H9 (cell line): ENCODE measurements around the gene ZNF428. TPM values are rescaled to one million over a fixed set of nuclear protein-coding genes. Genes with fewer than 3 reads are reported as not detected.

Experiments
- DNase-seq: peaks from one replicate; pipeline ENCODE4 v3.0.0-alpha.2; 2017
- H2AFZ ChIP-seq: one replicate; pipeline ENCODE4 v1.6.1; 2013; ENCODE audit warnings: mild to moderate bottlenecking, low read length, control low read depth, moderate library complexity
- H2AK5ac ChIP-seq: 2 replicates; pipeline ENCODE4 v1.6.1; 2013; ENCODE audit warnings: low read length, control low read depth, mixed read lengths; ENCODE audit not compliant: insufficient read length
- H2BK120ac ChIP-seq: one replicate; pipeline ENCODE4 v1.6.1; 2013; ENCODE audit warnings: low read depth, mild to moderate bottlenecking, low read length, control low read depth, inconsistent platforms; ENCODE audit not compliant: poor library complexity, severe bottlenecking
- H2BK12ac ChIP-seq: 2 replicates; pipeline ENCODE4 v1.6.1; 2013; ENCODE audit warnings: low read length, control low read depth, mixed read lengths, low read depth; ENCODE audit not compliant: insufficient read length
- H2BK15ac ChIP-seq: 2 replicates; pipeline ENCODE4 v1.6.1; 2013; ENCODE audit warnings: low read depth, low read length, control low read depth
- H2BK20ac ChIP-seq: one replicate; pipeline ENCODE4 v1.6.1; 2013; ENCODE audit warnings: low read depth, mild to moderate bottlenecking, low read length, control low read depth, inconsistent platforms; ENCODE audit not compliant: poor library complexity, severe bottlenecking
- H2BK5ac ChIP-seq: 2 replicates; pipeline ENCODE4 v1.6.1; 2013; ENCODE audit warnings: low read length, control low read depth, mixed read lengths; ENCODE audit not compliant: insufficient read length
- H3K14ac ChIP-seq: 2 replicates; pipeline ENCODE4 v1.6.1; 2013; ENCODE audit warnings: low read length, control low read depth; ENCODE audit not compliant: insufficient read depth
- H3K18ac ChIP-seq: 2 replicates; pipeline ENCODE4 v1.6.1; 2013; ENCODE audit warnings: low read depth, mild to moderate bottlenecking, mixed read lengths, low read length, control low read depth; ENCODE audit not compliant: insufficient read length
- H3K23ac ChIP-seq: 2 replicates; pipeline ENCODE4 v1.6.1; 2013; ENCODE audit warnings: low read length, control low read depth, mixed read lengths, low read depth; ENCODE audit not compliant: insufficient read length
- H3K23me2 ChIP-seq: 2 replicates; pipeline ENCODE4 v1.6.1; 2013; ENCODE audit warnings: low read depth, mild to moderate bottlenecking, mixed read lengths, low read length, control low read depth; ENCODE audit not compliant: insufficient read length, poor library complexity, severe bottlenecking
- H3K27ac ChIP-seq: 2 replicates; pipeline ENCODE4 v1.5.1; 2013; ENCODE audit warnings: low read length, control low read depth, mixed read lengths, low read depth; ENCODE audit not compliant: insufficient read length
- H3K27me3 ChIP-seq: 2 replicates; pipeline ENCODE4 v1.6.1; 2013; ENCODE audit warnings: low read length, control low read depth, inconsistent platforms; ENCODE audit not compliant: insufficient read depth
- H3K4ac ChIP-seq: 2 replicates; pipeline ENCODE4 v1.6.1; 2013; ENCODE audit warnings: low read depth, mild to moderate bottlenecking, control low read depth, inconsistent platforms, low read length, moderate library complexity
- H3K4me1 ChIP-seq: 2 replicates; pipeline ENCODE4 v1.6.1; 2013; ENCODE audit warnings: low read length, control low read depth, inconsistent platforms; ENCODE audit not compliant: insufficient read depth
- H3K4me2 ChIP-seq: 2 replicates; pipeline ENCODE4 v1.6.1; 2013; ENCODE audit warnings: low read length, control low read depth, mixed read lengths; ENCODE audit not compliant: insufficient read length, insufficient read depth
- H3K56ac ChIP-seq: 2 replicates; pipeline ENCODE4 v1.6.1; 2013; ENCODE audit warnings: low read depth, mild to moderate bottlenecking, mixed read lengths, low read length, control low read depth; ENCODE audit not compliant: insufficient read length
- H3K79me1 ChIP-seq: 2 replicates; pipeline ENCODE4 v1.6.1; 2013; ENCODE audit warnings: low read depth, mild to moderate bottlenecking, moderate library complexity, low read length, control low read depth, inconsistent platforms; ENCODE audit not compliant: insufficient read depth, poor library complexity, severe bottlenecking
- H3K79me2 ChIP-seq: 2 replicates; pipeline ENCODE4 v1.6.1; 2013; ENCODE audit warnings: low read length, control low read depth, inconsistent platforms; ENCODE audit not compliant: insufficient read depth
- H3K9ac ChIP-seq: 2 replicates; pipeline ENCODE4 v1.6.1; 2013; ENCODE audit warnings: low read length, control low read depth, mixed read lengths; ENCODE audit not compliant: insufficient read length; ENCODE audit errors: extremely low read depth
- H3K9me3 ChIP-seq: one replicate; pipeline ENCODE4 v1.6.1; 2013; ENCODE audit warnings: low read depth, low read length, inconsistent platforms; ENCODE audit not compliant: control insufficient read depth
- H3T11ph ChIP-seq: one replicate; pipeline ENCODE4 v1.6.1; 2013; ENCODE audit warnings: mild to moderate bottlenecking, low read length, control low read depth, inconsistent platforms
- H4K20me1 ChIP-seq: one replicate; pipeline ENCODE4 v1.6.1; 2013; ENCODE audit not compliant: control insufficient read depth, insufficient read length, insufficient read depth
- H4K5ac ChIP-seq: 2 replicates; pipeline ENCODE4 v1.6.1; 2013; ENCODE audit warnings: low read depth, mild to moderate bottlenecking, mixed read lengths, low read length, control low read depth; ENCODE audit not compliant: insufficient read length
- H4K8ac ChIP-seq: replicated peaks from 2 replicates; pipeline ENCODE4 v1.6.1; 2013; ENCODE audit warnings: low read length, control low read depth, mixed read lengths, low read depth; ENCODE audit not compliant: insufficient read length
- H4K91ac ChIP-seq: 2 replicates; pipeline ENCODE4 v1.6.1; 2013; ENCODE audit warnings: low read depth, mild to moderate bottlenecking, moderate library complexity, mixed read lengths, low read length, control low read depth; ENCODE audit not compliant: insufficient read length
- H3K27ac Mint-ChIP-seq, 3 experiments: 2 replicates in 2 of 3; 3 replicates in 1 of 3; pipeline ENCODE4 v1.8.0; 2020 to 2021; ENCODE audit warnings: mixed read lengths in 3 of 3, mild to moderate bottlenecking in 1 of 3, moderate library complexity in 1 of 3
- H3K27me3 Mint-ChIP-seq: 2 replicates; pipeline ENCODE4 v1.8.0; 2021; ENCODE audit warnings: low read depth, mild to moderate bottlenecking, moderate library complexity, mixed read lengths
- H3K36me3 Mint-ChIP-seq, 3 experiments: 2 replicates in 2 of 3; 3 replicates in 1 of 3; pipeline ENCODE4 v1.8.0; 2020 to 2021; ENCODE audit warnings: low read depth in 3 of 3, mixed read lengths in 3 of 3; ENCODE audit not compliant: insufficient read depth in 1 of 3
- H3K4me1 Mint-ChIP-seq, 2 experiments: 2 replicates each; pipeline ENCODE4 v1.8.0; 2020; ENCODE audit warnings: mixed read lengths in 2 of 2
- H3K4me3 Mint-ChIP-seq, 2 experiments: 2 replicates in 1 of 2; 3 replicates in 1 of 2; pipeline ENCODE4 v1.8.0; 2020 to 2021; ENCODE audit warnings: mild to moderate bottlenecking in 2 of 2, mixed read lengths in 2 of 2, moderate library complexity in 1 of 2
- H3K9me3 Mint-ChIP-seq, 2 experiments: 2 replicates in 1 of 2; 3 replicates in 1 of 2; pipeline ENCODE4 v1.8.0; 2020; ENCODE audit warnings: mild to moderate bottlenecking in 2 of 2, mixed read lengths in 2 of 2, moderate library complexity in 1 of 2
- WGBS: extraction: QIAGEN DNeasy Blood & Tissue Kit; methylation state at CpG from one replicate; pipeline ENCODE4 v1.1.7; 2013; ENCODE audit warnings: missing lambda C conversion rate, low lambda C conversion rate, mixed read lengths; ENCODE audit not compliant: insufficient read length; ENCODE audit errors: extremely low coverage; 5-methylcytosine and 5-hydroxymethylcytosine counted together
- total RNA-seq: library from RNA; stranded (reverse); gene quantifications from 2 replicates; pipeline ENCODE4 v1.2.1, GENCODE V29; 2021
- TF ChIP-seq, protein P1 (sequence below): fragments of 200-600 bp; sonication (generic); conservative IDR thresholded peaks from 3 replicates; pipeline ENCODE4 v1.8.0; 2021; ENCODE audit warnings: antibody characterized with exemption, mild to moderate bottlenecking

ZNF428 gene
- total RNA-seq, 1 experiment from 2014 or later: 30.3 TPM

DNA sequence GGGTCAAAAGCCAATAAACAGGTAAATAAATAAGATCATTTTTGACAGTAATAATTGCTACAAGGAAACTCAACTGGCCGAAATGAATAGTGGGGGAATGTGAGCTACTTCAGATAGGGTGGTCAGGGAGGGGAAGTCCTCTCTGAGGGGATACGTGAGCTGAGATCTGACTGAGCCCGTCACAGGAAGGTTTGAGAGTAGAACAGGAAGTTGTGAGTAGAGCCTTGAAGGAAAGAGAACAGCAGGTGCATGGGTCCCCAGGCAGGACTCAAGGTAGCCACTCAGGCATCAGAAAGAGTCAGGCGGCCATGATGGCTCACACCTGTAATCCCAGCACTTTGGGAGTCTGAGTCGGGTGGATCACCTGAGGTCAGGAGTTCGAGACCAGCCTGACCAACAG is 29.8 kb downstream of the ZNF428 start:
- Histone ChIP-seq H2BK20ac (no peak overlapping the region), H3K4me1 (no peaks in the 10 kb centered on the region), H4K20me1 (no peaks in the 10 kb centered on the region), H3K79me1 (no peaks in the 10 kb centered on the region), H3K4ac (no peak overlapping the region), H3T11ph (no peak overlapping the region), H3K27me3 (no peaks in the 10 kb centered on the region), H3K56ac (no peak overlapping the region), H2BK5ac (no peak overlapping the region), H2AK5ac (no peak overlapping the region), H4K5ac (no peak overlapping the region), H3K18ac (no peak overlapping the region), H3K4me2 (no peak overlapping the region), H4K8ac (no peak overlapping the region), H3K9ac (no peak overlapping the region), H3K14ac (no peak overlapping the region), H3K9me3 (no peaks in the 10 kb centered on the region), H4K91ac (no peak overlapping the region), H2AFZ (no peak overlapping the region), H2BK15ac (no peak overlapping the region), H3K27ac (no peak overlapping the region), H2BK12ac (no peak overlapping the region), H3K23ac (no peak overlapping the region), H3K79me2 (no peaks in the 10 kb centered on the region), H2BK120ac (no peak overlapping the region), H3K23me2 (peaks cover under 1% of the 10 kb centered on the region)
- TF ChIP-seq, protein P1, sequence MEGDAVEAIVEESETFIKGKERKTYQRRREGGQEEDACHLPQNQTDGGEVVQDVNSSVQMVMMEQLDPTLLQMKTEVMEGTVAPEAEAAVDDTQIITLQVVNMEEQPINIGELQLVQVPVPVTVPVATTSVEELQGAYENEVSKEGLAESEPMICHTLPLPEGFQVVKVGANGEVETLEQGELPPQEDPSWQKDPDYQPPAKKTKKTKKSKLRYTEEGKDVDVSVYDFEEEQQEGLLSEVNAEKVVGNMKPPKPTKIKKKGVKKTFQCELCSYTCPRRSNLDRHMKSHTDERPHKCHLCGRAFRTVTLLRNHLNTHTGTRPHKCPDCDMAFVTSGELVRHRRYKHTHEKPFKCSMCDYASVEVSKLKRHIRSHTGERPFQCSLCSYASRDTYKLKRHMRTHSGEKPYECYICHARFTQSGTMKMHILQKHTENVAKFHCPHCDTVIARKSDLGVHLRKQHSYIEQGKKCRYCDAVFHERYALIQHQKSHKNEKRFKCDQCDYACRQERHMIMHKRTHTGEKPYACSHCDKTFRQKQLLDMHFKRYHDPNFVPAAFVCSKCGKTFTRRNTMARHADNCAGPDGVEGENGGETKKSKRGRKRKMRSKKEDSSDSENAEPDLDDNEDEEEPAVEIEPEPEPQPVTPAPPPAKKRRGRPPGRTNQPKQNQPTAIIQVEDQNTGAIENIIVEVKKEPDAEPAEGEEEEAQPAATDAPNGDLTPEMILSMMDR: no peak
- no CpG with 5 or more reads among the region's 6 CpGs for WGBS
- peaks cover 16 to 52% (median 40%) of the 10 kb centered on the region in 3 experiments for H3K36me3 Mint-ChIP-seq
- no peaks in the 10 kb centered on the region for H3K27me3 Mint-ChIP-seq
- no peak overlapping the region for H3K4me3 Mint-ChIP-seq
- no peak for DNase-seq
- peak overlapping the region in 1 of 3 experiments; percentile 27; a peak in 1 of 7 replicates for H3K27ac Mint-ChIP-seq
- no peaks in the 10 kb centered on the region for H3K9me3 Mint-ChIP-seq
- H3K4me1 Mint-ChIP-seq: peaks cover 3 to 5% of the 10 kb centered on the region in 2 experiments
